ENCODE data around the gene TUBB. TPM values are rescaled to one million over a fixed set of nuclear protein-coding genes. Genes with fewer than 3 reads are reported as not detected.

Gene TUBB
- total RNA-seq, 1 experiment from 2014 or later = 386 TPM

DNA sequence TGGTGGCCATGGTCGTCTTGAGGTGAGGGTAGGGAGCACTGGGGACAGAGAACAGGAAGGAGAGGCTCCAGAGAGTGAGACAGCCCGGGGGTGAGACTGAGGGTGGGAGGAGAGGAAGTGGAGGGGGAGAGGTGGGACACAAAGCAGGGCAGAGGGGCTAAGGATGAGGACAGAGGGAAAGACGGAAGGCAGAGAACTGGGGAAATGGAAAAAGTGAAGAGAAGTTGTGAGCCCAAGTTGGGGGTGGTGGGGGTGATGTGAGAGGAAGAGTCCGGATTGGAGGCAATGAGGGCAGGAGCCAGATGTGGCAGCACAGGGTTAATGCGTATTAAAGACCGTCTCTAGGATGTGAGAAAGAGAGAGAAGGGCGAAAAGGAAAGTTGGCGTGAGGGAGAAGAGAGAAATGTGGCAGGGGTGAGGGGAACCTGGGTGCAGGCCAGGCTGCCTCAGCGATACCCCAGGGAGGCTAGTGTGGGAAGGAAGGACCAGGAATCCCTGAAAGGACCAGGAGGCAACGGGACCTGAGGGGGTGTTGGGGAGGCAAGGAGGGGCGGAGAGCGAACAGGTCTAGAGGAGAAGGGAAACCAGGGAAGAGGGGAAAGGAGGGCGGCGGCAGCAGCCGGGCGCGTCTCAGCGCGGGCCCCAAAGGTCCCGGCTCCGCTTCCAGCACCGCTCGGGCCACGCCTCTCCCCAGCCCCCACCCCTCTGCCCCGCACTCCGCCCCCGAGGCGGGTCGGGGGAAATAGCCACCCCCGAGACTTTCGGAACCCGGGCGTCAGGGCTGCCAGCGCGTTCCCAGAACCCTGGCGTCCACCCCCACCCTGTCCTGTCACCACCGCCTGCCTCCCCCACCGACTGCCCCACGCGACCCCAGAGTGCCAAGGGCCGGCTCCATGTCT is 33.9 kb upstream of the TUBB start, which contains the start of gene PPP1R18:
TSS of gene PPP1R18 (minus strand) at position 637 of the 899 bp plus-strand sequence. CDS start at position 10, 627 bp downstream.
- no peaks in the 10 kb centered on the region for H3K27me3 ChIP-seq
- H3K9me3 ChIP-seq = no peaks in the 10 kb centered on the region
- peaks cover 25% of the 10 kb centered on the region for H3K36me3 ChIP-seq
- DNase-seq = peak; percentile 79
- peak within 1 kb of the TSS; percentile 98 for H3K4me3 ChIP-seq

DNA sequence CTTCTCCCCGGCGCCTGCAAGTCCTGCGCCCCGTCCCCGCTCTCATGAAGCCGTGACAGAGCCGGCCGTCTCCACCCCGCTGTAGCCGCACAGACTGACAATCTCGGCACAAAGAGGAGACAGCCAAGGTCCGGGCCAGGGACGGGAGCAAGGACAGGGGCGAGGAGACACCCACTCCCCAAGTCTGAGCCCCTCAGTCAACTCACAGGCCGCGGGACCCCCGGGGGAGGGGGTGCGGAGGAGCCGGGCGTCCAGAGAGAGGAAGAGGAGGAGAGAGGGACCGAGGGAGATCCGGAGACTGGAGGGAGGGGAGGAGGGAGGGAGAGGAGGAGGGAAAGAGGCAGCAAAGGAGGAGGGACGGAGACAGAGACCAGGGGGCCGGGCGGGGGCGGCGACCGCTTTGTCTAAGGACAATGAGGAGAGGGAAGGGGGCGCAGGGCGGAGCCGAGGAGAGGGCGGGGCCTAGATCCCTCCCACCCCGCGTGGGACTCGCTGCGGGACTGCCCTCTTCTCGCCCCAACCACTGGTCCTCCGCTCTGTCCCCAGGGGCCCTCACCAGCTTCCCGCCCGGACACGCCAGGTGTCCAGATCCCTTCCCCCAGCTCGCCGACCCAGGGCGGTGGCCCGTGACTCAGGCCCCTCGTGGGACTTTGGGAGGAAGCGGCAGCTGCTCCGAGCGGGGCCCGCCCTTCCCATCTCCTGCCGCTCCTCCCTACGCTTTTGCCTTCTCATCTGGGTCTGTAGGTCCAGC is 33.1 kb upstream of the TUBB start:
- H3K27me3 ChIP-seq = no peaks in the 10 kb centered on the region
- H3K9me3 ChIP-seq = no peaks in the 10 kb centered on the region
- H3K36me3 ChIP-seq = peaks cover 21% of the 10 kb centered on the region
- DNase-seq = peak; percentile 98
- H3K4me3 ChIP-seq = peak overlapping the region; percentile 98

DNA sequence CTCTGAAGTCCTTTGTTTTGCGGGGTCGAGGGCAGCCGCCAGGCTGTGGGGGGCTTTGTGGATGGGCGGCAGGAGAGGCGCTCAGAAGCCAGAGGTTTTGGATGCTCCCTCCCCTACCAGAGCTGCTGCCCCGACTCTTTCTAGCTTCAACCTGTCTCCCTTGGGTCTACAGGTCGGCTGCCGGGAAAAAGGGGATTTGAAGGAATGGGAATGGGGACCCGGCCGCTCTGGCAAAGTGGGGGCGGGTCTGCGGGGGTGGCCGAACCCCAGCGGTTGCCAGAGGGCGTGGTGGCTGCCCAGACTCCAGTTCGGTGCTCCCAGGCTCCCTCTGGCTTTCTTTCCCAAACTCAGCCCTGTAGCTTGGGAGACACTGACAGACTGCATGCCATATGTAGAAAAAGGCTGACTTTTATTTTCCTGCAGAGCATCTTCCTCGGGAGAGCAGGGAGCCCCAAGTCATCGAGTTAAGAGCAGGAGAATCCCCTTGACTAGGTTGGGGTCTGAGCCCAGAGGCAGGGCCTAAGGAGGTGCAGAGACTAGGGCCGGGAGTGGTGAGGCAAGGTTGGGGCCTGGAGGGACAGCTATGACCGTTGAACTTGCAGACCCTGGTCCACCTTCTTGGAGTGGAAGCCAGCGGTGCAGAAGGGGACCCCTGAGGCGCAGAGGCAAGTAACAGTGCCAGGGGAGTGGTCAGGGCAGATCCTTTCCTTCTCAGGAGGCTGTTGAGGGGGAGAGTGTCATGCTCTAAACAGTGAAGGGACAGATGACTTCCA is 32.3 kb upstream of the TUBB start:
- Histone ChIP-seq H3K9me3 (no peaks in the 10 kb centered on the region), H3K27me3 (no peaks in the 10 kb centered on the region), H3K36me3 (peaks cover 16% of the 10 kb centered on the region), H3K4me3 (peak overlapping the region; percentile 98)
- peak; percentile 71 for DNase-seq

DNA sequence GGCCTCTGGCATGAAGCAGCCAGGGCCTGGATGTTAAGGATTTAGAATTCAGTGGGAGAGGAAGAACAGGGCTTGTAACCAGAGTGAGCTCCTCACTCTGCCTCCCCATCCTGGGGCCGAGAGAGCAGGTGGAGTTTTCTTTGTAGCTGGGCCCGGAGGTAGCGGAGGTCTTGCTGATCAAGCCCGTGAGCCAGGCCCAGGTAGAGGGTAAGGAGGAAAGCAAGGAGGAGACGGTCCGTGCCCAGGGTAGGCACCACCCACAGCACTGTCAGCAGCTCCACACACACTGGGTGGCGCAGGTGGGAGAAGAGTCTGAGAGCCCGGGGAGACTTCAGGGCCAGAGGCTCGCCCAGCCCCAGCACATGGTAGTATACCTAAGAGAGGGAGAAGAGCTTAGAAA is 31.6 kb upstream of the TUBB start:
- H3K36me3 ChIP-seq = peaks cover 8% of the 10 kb centered on the region
- H3K27me3 ChIP-seq = no peaks in the 10 kb centered on the region
- H3K4me3 ChIP-seq = peak overlapping the region; percentile 98
- DNase-seq = no peak
- no peaks in the 10 kb centered on the region for H3K9me3 ChIP-seq

DNA sequence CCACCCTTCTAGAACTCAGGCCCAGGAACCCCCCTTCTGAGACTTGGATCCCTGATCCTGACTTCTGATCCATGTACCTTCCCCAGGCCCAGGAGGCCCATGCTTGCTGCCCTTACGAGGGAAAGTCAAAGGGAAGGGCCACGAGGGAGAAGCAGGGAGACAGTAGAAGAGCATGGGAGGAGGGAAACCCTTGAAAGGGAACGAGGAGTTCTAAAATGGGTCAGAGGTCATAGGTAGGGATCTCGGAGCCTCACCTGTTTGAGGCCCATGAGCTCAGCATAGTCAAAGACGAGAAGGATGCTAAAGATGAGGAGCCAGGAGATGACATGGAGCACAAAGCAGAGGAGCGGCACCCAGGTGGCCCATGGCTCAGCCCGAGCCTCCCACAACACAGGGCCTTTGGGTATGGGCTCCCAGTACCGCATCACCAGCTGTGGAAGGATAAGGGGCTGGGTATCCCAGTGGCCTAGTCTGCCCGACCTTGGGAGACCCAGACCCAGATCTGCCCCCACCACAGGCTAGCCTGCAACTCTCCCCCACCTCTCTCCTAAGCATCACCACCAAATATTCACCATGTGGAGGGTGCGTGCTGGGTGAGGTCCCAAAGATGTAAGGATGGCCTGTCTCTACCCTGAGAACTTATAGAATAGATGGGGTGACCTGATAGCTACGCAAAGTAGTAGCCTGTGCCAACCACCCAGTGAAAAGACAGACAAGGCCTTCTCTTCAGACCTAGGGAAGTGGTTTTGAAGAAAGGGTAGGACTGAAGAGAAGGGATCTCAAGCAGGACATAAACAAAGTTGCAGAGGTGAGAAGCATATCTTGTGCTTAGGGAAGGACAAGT is 30.9 kb upstream of the TUBB start:
- H3K4me3 ChIP-seq = no peak overlapping the region
- DNase-seq = no peak
- H3K27me3 ChIP-seq = no peaks in the 10 kb centered on the region
- no peaks in the 10 kb centered on the region for H3K9me3 ChIP-seq
- peaks cover 5% of the 10 kb centered on the region for H3K36me3 ChIP-seq

DNA sequence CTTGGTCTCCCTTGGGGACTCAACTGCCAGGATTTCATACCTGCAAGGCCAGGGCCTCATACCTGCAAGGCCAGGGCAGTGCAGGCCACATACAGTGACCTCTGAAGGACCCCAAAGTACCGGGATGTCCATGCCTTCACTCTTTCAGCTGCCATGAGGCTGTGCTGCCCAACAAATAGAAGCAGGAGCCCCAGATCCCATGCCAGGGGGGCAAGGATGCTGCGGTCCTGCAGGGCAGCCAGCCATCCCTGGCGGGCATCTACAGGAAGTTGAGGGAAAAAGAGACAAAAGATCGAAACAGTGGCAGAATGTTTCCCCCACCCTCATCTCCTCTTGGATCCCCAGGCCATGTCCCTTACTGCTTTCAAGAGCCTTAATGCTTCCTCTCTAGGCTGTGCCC is 30.2 kb upstream of the TUBB start:
- H3K4me3 ChIP-seq = peak overlapping the region; percentile 72
- no peaks in the 10 kb centered on the region for H3K27me3 ChIP-seq
- no peak for DNase-seq
- no peaks in the 10 kb centered on the region for H3K9me3 ChIP-seq
- H3K36me3 ChIP-seq = peaks cover 2% of the 10 kb centered on the region

DNA sequence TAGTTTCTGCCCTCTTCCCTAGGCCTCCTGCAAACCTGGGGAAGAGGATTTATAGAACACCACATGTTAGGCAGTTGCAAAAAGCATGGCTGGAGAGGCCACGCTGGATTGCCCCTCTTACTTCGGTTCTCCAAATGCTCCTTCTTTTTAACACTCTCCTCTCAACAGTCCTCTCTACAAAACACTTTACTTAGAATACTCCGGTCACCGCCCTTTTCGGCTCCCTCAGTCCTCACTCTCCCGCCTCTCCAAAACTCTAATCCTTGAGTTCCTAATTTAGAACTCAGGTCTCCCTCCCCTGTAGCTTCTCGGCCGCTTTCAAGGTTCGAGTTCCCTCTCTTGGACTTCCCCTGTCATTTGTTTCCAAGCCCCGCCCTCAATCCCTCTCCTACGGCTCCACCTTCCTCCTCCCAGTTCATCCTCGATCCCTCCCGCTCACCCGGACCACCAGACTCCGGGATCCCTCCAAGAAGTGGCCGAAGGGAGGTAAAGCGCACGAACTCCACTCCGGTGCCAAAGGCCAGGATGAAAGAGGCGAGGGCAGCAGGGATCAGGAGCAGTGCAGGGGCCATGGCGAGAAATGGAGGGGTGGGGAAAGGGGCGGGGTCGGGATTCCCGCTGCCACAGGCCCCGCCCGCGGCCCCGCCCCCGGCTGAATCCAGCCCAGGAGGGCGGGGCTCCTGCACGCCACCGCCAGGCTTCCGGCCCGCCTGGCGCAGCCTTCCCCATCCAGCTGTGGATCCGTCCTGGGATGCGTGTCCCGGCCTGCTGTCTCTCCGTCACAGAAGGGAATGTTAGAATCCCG is 29.5 kb upstream of the TUBB start, which contains the start of gene NRM:
TSS of gene NRM (minus strand) at position 582 of the 805 bp plus-strand sequence. CDS start at position 572, 10 bp downstream.
- H3K9me3 ChIP-seq = no peaks in the 10 kb centered on the region
- H3K27me3 ChIP-seq = no peaks in the 10 kb centered on the region
- no peaks in the 10 kb centered on the region; the same call in none of the 2 replicates for H3K36me3 ChIP-seq
- peak within 1 kb of the TSS; percentile 72 for H3K4me3 ChIP-seq
- peak; percentile 85 for DNase-seq

DNA sequence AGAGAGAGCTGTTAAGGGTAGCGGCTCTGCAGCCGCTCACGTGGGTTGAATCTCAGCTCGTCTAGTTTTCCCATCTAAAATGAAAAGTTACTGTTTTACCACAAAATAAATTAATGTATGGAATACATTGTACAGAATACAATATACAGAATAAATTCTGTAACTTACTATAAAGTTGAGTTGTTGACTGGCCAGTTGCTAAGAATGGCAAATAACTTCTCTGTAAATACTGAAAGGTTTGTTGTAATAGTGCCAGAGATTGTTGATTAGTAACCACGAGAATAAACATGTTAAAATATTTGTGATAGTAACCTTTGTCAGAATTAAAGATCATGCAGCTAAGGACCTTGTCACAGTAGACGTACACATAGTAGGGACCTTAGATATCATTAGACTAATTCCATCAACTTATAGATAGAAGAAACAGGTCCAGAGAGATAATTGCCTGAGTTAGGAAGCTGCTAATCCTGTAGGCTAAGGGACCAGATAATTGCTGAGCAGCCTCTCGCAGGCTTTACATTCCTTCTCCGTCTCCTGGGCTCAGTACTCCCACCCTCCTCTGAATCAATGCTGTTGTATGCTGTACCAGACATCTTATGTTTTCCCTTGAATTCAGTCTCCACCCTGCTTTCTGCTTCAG is 28.8 kb upstream of the TUBB start:
- Histone ChIP-seq H3K36me3 (no peaks in the 10 kb centered on the region; the same call in 1 of the 2 replicates), H3K4me3 (peak overlapping the region; percentile 72), H3K9me3 (no peaks in the 10 kb centered on the region), H3K27me3 (no peaks in the 10 kb centered on the region)
- DNase-seq = no peak

DNA sequence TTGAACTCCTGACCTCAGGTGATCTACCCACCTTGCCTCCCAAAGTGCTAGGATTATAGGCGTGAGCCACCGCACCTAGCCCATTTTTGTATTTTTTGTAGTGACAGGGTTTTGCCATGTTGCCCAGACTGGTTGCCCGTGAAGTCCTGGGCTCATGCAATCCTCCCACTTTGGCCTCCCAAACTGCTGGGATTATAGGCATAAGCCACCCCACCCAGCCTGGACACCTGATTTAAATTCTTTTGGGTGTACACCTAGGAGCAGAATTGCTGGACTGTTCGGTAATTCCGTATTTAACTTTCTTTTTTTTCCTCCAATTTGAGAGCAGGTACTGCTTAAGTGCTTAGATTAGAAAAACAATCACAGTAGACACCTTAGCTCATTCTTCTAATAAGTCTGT is 23.7 kb upstream of the TUBB start:
- peaks cover 3% of the 10 kb centered on the region; the same call in 1 of the 2 replicates for H3K36me3 ChIP-seq
- H3K9me3 ChIP-seq = no peaks in the 10 kb centered on the region
- no peak for DNase-seq
- no peak overlapping the region for H3K4me3 ChIP-seq
- no peaks in the 10 kb centered on the region for H3K27me3 ChIP-seq

DNA sequence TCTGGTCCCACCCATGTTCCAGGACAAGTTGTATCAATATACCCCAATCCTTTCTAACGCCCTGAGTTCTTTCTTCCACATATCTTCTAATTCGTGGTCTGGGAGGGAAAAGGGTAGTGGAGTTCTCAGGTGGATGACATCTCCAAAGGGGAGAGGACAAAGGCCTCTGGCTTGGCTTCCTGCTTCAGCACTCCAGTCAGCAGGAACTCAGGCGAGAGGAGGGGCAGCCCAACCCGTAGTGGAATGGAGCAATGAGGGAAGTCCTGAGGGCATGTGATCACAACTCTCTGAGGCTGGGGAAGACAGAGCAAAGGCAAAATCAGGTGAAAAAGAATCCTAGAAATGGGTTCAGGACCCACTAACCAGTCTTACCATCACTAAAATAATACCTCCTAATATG is 19.8 kb upstream of the TUBB start:
- peaks cover 3% of the 10 kb centered on the region; the same call in 1 of the 2 replicates for H3K36me3 ChIP-seq
- no peaks in the 10 kb centered on the region for H3K27me3 ChIP-seq
- H3K4me3 ChIP-seq = no peak overlapping the region
- no peak for DNase-seq
- no peaks in the 10 kb centered on the region for H3K9me3 ChIP-seq

DNA sequence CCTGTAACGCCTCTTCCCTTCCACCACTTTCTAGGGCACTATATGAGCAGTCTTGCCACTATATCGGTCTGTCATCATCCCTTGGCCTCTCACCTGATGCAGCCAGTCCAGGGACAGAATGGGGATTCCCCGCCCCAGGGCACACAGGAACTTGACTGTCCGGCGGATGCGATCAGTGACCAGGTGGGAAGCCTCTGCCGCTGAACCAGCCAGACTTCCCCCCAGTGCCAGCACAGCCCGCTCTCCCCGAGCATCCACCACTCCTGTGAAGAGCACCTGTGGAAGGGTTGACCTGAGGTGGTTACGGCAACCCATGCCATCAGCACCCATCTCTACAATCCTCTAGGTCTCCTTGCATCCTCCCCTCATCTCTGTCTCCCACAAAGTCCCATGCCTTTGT is 17.1 kb upstream of the TUBB start:
- no peak for DNase-seq
- no peaks in the 10 kb centered on the region for H3K9me3 ChIP-seq
- no peak overlapping the region for H3K4me3 ChIP-seq
- peaks cover 5% of the 10 kb centered on the region for H3K36me3 ChIP-seq
- no peaks in the 10 kb centered on the region for H3K27me3 ChIP-seq

DNA sequence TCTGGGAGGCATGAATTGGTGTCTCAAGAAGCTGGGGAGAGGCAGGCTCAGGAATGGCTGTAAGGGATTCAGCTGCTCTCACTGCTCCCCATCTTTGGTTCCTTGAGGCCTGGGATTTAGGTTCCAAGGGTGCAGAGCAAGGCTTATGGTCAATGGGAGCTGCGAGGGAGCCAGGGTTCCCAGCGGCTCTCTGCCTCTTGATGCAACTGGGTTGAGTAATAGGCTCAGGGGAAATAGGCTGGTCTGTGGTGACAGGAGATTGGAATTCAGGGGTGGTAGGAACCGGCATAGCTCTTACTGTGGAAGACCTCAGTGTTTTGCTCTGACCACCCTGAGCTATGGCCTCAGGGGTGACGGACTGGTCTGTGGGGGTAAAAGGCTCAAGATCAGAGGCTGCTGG is 16.3 kb upstream of the TUBB start:
- no peak for DNase-seq
- H3K9me3 ChIP-seq = no peaks in the 10 kb centered on the region
- H3K27me3 ChIP-seq = no peaks in the 10 kb centered on the region
- peaks cover 5% of the 10 kb centered on the region for H3K36me3 ChIP-seq
- no peak overlapping the region for H3K4me3 ChIP-seq

DNA sequence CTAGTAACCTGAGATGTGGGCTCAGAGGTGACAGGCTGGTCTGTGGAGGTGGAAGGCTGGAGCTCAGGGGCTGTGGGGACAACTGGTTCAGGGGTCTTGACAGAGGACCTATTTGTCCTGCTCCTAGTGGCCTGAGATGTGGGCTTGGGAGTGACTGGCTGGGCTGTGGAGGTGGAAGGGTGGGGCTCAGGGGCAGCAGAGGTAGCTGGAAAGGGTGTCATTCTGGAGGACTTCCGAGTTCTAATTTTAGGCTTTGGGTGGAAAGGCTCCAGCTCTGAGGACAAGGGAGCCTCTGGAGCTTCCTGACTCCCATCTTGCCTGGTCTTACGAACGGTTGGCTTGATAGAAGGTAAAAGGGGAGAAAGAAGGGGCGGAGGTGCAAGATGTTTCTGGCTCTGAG is 14.5 kb upstream of the TUBB start:
- Histone ChIP-seq H3K36me3 (peaks cover 2% of the 10 kb centered on the region), H3K9me3 (no peaks in the 10 kb centered on the region), H3K4me3 (no peak overlapping the region), H3K27me3 (no peaks in the 10 kb centered on the region)
- DNase-seq = no peak

DNA sequence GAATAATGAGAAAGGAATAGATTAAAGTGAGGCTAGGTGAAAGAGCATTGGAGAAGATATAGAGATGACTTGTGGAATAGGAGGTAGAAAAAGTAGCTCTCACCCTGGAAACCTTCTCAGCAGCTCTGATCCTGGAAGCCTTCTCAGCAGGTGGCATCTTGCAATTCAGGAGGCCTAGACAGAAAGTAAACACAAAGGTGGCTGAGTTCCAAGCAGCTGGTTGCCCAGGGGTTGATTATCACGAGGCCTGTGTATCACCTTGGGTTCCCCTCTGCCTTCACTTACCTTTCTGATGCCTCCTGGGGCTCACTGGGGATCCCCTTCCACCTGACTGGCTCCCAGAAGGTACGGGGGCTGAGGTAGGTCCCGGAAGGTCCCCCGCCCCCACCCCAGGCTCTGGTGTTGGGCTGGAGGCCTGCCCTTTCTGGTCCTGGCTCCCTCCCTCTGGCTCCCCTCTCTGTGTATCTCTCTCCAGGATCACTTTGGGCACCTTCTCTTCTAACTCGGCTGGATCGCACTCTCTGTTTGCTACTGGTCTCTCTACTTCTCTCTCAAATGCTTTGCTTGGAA is 12.8 kb upstream of the TUBB start:
- Histone ChIP-seq H3K9me3 (no peaks in the 10 kb centered on the region), H3K27me3 (no peaks in the 10 kb centered on the region), H3K4me3 (no peak overlapping the region), H3K36me3 (peaks cover 6% of the 10 kb centered on the region)
- DNase-seq = no peak

Measured in MG63 (cell line).